SKM-1 treated with dmso at 0.1 percent for 144 hours (cell line): ENCODE results near the gene RAI2.
"Not testable (repeated sequence)": the region's sequence is repeated elsewhere in the genome, so short reads cannot be mapped to it uniquely, and the experiment has no call there.

Source experiments
- DNase-seq: peaks from one replicate; lab custom pipeline; 2025; ENCODE audit not compliant: unreplicated experiment; lab: John Stamatoyannopoulos, UW

Gene RAI2

GRCh38 chrX:17787557-17787956, 73.5 kb downstream of the RAI2 start:
- no peak for DNase-seq

GRCh38 chrX:17786554-17787347, 74.3 kb downstream of the RAI2 start:
- DNase-seq = not testable (repeated sequence)

GRCh38 chrX:17779434-17779833, 81.7 kb downstream of the RAI2 start:
- DNase-seq = no peak

- no peak for DNase-seq
Measured at GRCh38 chrX:17778997-17779396, 82.1 kb downstream of the RAI2 start.

- DNase-seq = no peak
Measured at GRCh38 chrX:17774053-17774452, 87.0 kb downstream of the RAI2 start.

- DNase-seq = no peak
Measured at GRCh38 chrX:17773221-17773876, 87.7 kb downstream of the RAI2 start.

- no peak for DNase-seq
Measured at GRCh38 chrX:17769701-17770269, 91.3 kb downstream of the RAI2 start.

- no peak for DNase-seq
Measured at GRCh38 chrX:17768997-17769396, 92.1 kb downstream of the RAI2 start.

- no peak for DNase-seq
Measured at GRCh38 chrX:17767734-17768133, 93.4 kb downstream of the RAI2 start.

GRCh38 chrX:17759990-17760389, 101.1 kb downstream of the RAI2 start:
- no peak for DNase-seq

- DNase-seq = no peak
Measured at GRCh38 chrX:17758382-17758781, 102.7 kb downstream of the RAI2 start.

GRCh38 chrX:17750436-17750835, 110.7 kb downstream of the RAI2 start:
- no peak for DNase-seq
